Measurements from ENCODE around the gene DNAJC17.

DNAJC17 gene

GRCh38 chr15:40828447-40829036 is 21.3 kb upstream of the DNAJC17 start, which contains the start of gene PPP1R14D:
PPP1R14D (minus strand) TSS chr15:40828708; CDS start chr15:40828641, 67 bp downstream.
- no peak for DNase-seq

- DNase-seq: no peak
Observed at GRCh38 chr15:40826423-40827075, 19.3 kb upstream of the DNAJC17 start.

- no peak for DNase-seq
Observed at GRCh38 chr15:40825661-40826422, 18.6 kb upstream of the DNAJC17 start.

- no peak for DNase-seq
Observed at GRCh38 chr15:40823572-40824343, 16.5 kb upstream of the DNAJC17 start.

- no peak for DNase-seq
Observed at GRCh38 chr15:40821195-40821594, 13.9 kb upstream of the DNAJC17 start.

GRCh38 chr15:40819048-40819447 is 11.8 kb upstream of the DNAJC17 start:
- no peak for DNase-seq

- DNase-seq: no peak
Observed at GRCh38 chr15:40815042-40815698, 7.9 kb upstream of the DNAJC17 start.

GRCh38 chr15:40812721-40813425 is 5.6 kb upstream of the DNAJC17 start:
- DNase-seq: no peak

GRCh38 chr15:40808861-40809450 is 1.7 kb upstream of the DNAJC17 start:
- DNase-seq: no peak

- DNase-seq: no peak
Observed at GRCh38 chr15:40807888-40808461, 702 bp upstream of the DNAJC17 start.

- DNase-seq: no peak
Observed at GRCh38 chr15:40806672-40807027, 623 bp downstream of the DNAJC17 start.

GRCh38 chr15:40803688-40804087 is 3.6 kb downstream of the DNAJC17 start:
- no peak for DNase-seq

GRCh38 chr15:40803076-40803475 is 4.2 kb downstream of the DNAJC17 start:
- no peak for DNase-seq

GRCh38 chr15:40799523-40799922 is 7.8 kb downstream of the DNAJC17 start:
- no peak for DNase-seq

GRCh38 chr15:40796512-40796911 is 10.8 kb downstream of the DNAJC17 start:
- no peak for DNase-seq

- DNase-seq: no peak
Observed at GRCh38 chr15:40796041-40796440, 11.2 kb downstream of the DNAJC17 start.

GRCh38 chr15:40793216-40793989 is 13.9 kb downstream of the DNAJC17 start:
- DNase-seq: no peak

- DNase-seq: no peak
Observed at GRCh38 chr15:40792394-40792793, 14.9 kb downstream of the DNAJC17 start.

- no peak for DNase-seq
Observed at GRCh38 chr15:40790718-40791117, 16.6 kb downstream of the DNAJC17 start.

GRCh38 chr15:40789999-40790398 is 17.3 kb downstream of the DNAJC17 start:
- no peak for DNase-seq

- DNase-seq: no peak
Observed at GRCh38 chr15:40789119-40789518, 18.2 kb downstream of the DNAJC17 start.
